HG03066 (cell line): ENCODE measurements around the gene YIPF3.
"Not testable (repeated sequence)": the region's sequence is repeated elsewhere in the genome, so short reads cannot be mapped to it uniquely, and the experiment has no call there.

Experiments used
- ATAC-seq: cut with Tn5 transposase; IDR thresholded peaks from one replicate; pipeline ENCODE4 v1.9.1; 2021; ENCODE audit warnings: low read depth; ENCODE audit not compliant: unreplicated experiment

Gene YIPF3

GRCh38 chr6:43516697-43517504 lies at the start of gene YIPF3, which contains the start of gene POLR1C:
YIPF3 (minus strand) TSS chr6:43516926; CDS start chr6:43516807, 119 bp downstream.
POLR1C (plus strand) TSS chr6:43517089; CDS start chr6:43517110, 21 bp downstream.
- ATAC-seq: peak; percentile 84

- no peak for ATAC-seq
Measured at GRCh38 chr6:43559328-43559727, 42.6 kb upstream of the YIPF3 start.

DNA sequence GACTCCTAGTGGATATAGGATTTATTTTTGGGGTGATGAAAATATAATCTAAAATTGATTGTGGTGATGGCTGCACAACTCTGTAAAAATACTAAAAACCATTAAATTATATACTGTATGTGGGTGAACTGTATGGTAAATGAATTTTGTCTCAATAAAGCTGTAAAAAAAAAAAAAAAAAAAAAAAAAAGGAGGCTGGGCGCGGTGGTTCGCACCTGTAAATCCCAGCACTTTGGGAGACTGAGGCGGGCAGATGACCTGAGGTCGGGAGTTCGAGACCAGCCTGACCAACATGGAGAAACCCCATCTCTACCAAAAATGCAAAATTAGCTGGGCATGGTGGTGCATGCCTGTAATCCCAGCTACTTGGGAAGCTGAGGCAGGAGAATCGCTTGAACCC lies 40.9 kb upstream of the YIPF3 start:
- not testable (repeated sequence) for ATAC-seq

GRCh38 chr6:43547222-43547621 lies 30.5 kb upstream of the YIPF3 start:
- ATAC-seq: no peak

- no peak for ATAC-seq
Measured at GRCh38 chr6:43544461-43544860, 27.7 kb upstream of the YIPF3 start.

- ATAC-seq: peak; percentile 80
Measured at GRCh38 chr6:43541774-43542471, 25.2 kb upstream of the YIPF3 start.

DNA sequence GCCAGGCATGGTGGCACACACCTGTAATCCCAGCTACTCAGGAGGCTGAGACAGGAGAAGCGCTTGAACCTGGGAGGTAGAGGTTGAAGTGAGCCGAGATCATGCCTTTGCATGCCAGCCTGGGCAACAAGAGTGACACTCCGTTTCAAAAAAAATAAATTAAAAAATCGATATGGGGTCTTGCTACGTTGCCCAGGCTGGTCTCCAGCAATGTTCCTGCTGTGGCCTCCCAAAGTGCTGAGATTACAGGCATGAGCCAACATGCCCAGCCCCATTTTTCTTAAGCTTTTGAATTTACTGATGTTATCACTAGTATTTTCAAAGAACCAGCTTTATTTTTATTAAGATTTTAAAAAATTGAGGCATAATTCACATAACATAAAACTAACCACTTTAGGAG lies 23.8 kb upstream of the YIPF3 start:
- ATAC-seq: no peak

GRCh38 chr6:43539409-43539808 lies 22.7 kb upstream of the YIPF3 start:
- ATAC-seq: not testable (repeated sequence)

DNA sequence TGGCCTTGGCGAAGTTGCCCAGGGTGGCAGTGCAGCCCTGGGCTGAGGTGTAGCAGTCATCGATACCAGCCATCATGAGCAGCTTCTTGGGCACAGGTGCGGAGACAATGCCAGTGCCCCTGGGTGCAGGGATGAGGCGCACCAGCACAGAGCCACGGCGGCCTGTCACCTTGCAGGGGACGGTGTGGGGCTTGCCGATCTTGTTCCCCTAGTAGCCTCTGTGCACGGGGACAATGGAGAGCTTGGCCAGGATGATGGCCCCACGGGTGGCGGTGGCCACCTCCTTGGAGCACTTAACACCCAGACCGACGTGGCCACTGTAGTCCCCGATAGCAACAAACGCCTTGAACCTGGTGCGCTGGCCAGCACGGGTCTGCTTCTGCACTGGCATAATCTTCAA lies 22.3 kb upstream of the YIPF3 start:
- not testable (repeated sequence) for ATAC-seq

GRCh38 chr6:43532201-43532600 lies 15.5 kb upstream of the YIPF3 start:
- no peak for ATAC-seq

DNA sequence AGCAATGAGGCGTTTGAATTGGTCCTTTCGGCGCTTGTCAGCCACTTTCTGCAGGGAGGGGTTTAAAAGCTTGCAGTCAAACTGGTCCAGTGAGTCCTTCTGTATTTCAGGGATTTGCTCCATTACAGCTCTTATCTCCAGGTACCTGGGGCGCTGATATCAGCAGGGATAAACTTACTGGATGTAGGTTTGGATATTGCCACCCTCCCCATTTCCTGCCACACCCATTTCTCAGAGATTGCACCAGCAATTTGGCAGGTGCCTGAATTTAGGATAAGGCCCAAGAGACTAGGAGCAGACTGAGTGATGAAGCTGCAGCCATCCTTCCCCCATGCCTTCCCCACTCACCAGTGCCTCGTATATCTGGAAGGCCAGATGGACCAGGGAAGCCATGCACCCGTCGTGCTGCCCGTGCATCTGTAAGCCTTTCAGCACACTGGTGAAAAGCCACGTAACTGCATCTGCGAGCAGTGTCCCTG lies 7.8 kb upstream of the YIPF3 start:
- no peak for ATAC-seq

DNA sequence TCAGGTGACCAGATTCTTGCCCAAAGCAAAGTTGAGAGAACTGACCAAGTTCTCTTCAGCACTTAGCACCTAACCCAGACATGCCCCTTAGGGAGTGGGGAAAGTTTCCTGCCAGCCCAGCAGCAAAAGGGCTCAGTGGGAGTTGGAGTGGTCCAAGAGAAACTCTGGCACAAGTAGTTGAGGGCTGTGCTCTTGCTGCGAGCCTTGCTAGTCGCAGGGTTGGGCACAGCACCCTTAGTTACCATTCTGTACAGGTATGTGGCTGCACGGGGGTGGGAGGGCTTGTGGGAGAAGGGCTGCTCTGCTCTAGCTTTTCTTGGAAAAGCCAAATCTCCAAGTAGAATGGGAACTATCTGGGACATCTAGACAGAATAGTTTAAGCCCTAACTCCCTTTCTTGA lies 6.6 kb upstream of the YIPF3 start:
- ATAC-seq: no peak

DNA sequence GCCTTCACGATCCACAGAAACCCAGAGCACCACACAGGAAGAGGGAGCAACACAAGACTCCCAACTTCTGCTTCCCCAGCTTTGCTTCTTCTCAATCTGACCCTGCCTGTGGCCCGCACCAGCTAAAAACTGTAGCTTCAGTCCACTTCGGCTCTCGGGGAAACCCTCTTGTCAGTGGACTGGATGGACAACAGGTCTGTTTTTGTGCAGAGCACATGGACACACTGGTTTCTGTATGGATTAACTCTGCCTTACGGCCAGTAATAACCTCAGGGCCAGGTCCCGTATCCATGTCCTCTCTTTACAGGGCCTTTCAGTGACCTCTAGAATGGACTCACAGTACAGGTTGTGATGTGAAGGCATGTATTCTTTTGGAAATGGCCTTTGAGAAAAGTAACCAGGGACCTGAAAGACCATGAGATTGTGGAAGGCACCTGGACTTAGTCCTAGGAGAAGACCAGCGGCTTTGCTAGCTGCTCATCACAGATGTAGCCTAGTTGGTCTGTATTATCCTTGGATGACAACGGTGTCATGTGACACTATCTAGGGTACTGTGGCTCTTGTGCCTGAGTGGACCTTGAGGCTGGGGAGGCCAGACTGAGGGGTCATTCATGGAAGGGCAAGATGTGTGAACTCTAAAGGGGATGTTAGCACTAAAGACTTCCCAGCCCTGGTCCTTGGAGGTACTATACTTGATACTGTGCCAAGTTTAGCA lies 6.0 kb upstream of the YIPF3 start:
- ATAC-seq: no peak

GRCh38 chr6:43521836-43522235 lies 5.1 kb upstream of the YIPF3 start:
- no peak for ATAC-seq

DNA sequence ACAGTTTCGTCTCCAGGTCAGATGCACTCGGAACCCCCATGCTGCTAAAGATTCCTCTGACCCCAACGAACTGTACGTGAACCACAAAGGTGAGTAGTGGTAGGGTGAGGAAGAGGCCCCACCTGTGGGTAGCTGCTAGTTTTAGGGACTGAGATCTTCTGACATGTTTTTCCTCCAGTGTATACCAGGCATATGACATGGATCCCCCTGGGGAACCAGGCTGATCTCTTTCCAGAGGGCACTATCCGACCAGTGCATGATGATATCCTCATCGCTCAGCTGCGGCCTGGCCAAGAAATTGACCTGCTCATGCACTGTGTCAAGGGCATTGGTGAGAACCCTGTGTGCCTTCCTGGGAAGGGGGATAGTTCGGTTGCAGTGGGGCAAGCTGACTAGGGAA lies 3.4 kb upstream of the YIPF3 start:
- ATAC-seq: no peak

DNA sequence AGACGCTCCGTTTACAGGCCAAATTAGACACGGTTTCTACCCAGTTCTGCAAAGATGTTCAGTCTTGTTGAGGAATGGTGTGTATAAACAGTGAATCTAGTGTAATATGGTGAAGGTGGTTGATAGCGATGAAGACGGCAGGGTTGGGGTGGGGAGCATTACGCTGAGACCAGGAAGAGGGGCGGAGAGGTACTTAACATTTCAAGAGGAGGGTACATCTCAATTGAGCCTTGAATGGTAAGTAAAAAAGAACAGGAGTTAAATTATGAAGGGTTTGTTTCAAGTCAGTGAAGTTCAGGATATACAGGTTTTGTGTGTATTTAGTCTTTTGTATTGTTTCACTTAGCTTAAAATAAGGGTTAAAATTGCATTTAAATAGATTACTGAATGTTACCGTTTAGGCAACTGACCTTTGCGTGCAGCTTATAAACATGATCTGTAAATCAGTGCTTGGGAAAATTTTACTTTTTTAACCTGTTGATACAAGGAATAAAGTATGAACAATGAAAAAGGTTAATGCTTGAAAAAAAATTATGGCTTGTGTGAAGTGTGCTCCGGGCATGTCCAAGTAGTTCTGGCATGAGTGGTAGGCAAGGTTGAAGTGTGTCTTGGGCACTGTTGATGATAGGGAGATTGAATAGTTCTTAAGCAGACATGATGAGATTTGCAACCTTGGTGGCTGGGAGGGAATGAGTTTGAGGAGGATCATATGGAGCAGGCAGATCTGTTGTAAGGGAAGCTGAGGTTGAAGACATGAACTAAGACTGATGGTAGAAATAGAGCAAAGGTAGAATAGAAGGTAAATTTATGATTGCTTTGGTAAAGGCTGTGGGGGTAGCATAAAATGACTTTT lies 1.0 kb upstream of the YIPF3 start:
- ATAC-seq: no peak

DNA sequence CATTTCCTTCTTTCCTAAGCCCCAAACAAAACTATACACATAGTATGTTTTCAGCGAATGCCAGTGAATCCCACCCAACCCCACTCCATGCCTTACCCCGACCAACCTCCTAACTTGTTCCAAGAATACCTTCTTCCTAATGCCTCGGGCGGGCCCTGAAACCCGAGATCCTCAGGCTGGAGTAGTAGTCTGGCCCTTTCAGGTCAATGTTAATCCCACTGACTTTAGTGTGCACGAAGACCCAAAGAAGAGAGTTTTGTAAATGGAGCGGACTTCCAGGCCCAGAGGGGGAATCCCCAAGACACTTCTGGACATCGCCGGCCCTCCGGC lies 394 bp downstream of the YIPF3 start:
- ATAC-seq: no peak

- no peak for ATAC-seq
Measured at GRCh38 chr6:43515808-43516207, 918 bp downstream of the YIPF3 start.

DNA sequence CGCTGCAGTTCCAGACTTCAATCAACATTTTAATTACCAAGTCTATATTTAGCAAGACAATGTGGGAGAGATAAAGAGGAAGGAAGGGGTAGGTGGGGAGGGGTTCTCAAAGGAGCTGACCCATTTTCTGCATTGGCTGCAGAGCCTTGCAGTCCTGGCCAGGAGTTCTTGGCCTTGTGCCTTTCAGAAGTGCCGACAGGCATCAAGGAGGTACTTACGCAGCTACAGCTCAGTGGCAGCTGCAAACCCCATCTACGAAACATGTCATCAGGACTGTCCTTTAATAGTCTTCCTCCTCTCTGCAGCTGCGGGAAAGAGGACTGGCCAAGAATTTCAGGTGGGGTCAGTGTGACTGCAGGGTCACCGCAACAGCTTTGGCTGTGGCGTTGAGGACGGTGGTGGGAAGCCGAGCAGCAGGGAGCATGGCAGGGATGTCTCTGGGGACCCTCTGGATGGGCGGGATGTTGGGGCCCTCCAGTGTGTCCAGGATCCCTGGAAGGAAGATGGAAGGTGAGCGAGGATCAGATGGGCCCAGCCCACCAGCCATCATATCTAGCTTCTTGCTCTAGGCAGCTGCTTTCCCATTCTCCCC lies 4.8 kb downstream of the YIPF3 start:
- ATAC-seq: no peak

DNA sequence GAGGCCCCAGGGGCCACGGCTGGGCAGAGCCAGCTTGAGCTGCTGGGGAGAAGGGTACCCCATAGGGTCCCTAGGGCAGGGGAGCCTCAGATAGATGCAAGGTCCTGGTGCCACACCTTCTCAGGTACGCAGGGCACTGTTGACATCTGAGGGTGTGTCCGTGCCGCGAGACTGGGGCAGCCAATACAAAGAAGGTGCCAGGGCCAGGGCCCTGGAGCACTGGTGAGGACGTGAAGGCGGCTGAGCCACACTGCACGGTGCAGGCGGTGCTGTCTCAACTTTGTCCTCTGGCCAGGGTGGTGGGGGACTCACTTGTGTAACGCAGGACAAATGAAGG lies 5.9 kb downstream of the YIPF3 start:
- no peak for ATAC-seq
